ENCODE results near the gene SEPTIN1.
A peak's percentile ranks its signal among the peaks of the same experiment; 100 is the strongest.
"Not testable (repeated sequence)": the region's sequence is repeated elsewhere in the genome, so short reads cannot be mapped to it uniquely, and the experiment has no call there.

The SEPTIN1 gene

DNA sequence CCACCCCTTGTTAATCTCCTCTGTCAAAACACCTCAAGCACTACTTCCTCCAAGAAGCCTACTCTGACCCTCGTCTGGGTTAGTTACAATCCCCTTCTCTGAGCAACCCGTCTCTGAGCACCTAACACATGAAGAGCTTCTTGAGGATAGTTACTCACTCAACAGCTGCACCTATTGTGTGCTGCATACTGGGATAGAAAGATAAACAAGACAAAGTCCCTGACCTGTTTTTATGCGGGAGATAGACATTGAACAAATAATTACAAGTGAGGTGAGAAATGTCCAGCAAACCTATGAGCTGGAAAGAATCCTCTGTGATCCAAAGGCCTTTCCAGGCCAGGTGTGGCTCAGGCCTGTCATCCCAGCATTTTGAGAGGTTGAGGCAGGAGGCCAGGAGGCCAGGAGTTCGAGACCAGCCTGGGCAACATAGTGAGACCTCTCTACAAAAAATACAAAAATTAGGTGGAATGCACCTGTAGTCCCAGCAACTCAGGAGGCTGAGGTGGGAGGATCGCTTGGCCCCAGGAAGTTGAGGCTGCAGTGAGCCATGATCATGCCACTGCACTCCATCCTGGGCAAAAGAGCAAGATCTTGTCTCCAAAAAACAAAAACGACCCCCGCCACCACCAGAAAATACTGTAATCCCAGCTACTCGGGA, 19.5 kb upstream of the SEPTIN1 start:
- DNase-seq: no peak

DNA sequence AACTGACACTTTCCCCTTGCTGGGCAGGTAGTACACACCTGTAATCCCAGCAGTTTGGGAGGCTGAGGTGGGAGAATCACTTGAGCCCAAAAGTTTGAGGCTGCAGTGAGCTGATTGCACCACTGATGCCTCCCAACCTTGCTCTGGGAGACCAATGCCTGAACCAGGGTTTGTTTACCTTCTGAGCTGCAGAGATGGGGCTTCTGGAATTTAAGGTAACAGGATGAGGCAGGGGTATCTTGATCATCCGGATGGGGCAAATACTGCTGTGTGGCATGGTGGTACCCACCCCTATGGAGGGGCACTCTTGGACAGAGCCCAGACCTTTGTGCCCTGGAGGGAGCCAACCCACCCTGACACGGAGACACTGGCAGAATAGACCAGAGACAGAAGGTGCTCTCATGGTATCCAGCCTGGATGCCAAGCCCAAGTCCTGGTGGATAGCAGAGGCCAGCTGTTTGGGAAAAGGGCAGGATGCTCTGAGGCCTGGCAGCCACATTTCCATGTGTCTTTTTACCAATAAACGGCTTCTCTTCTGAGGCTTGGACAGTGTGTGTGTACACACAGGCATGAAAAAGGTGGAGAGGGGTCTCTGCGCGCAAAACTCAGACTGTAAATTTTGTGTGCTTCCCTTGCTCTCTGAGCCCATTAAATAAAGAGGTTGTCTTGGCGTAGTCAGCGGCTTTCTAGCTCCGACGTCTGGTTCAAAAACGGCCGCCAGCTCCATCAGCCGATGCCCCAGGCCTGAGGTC, 17.2 kb upstream of the SEPTIN1 start:
- no peak for DNase-seq

DNA sequence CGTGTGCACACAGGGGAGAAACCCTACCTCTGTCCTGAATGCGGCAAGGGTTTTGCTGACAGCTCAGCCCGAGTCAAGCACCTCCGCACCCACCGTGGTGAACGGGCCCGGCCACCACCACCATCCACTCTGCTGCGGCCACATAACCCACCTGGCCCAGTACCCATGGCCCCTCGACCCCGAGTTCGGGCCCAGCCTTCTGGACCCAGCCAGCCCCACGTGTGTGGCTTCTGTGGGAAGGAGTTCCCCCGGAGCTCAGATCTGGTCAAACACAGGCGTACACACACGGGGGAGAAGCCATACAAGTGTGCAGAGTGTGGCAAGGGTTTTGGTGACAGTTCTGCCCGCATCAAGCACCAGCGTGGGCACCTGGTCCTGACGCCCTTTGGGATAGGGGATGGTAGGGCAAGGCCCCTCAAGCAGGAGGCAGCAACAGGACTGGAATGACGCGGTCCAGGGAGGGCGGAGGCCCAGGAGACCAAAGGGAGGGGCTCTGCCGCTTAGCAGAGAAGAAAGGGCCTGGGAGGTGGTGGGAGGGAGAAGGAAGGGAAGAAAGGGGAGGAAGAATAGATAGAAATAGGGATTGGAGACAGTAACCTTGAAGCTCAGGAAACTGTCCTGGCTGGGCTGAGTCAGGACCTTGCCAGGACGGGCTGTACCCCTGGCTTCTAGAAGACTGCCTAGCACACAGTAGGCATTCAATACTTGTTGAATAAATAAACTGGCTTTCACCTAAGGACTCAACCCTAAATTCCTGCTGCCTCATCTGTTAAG, 16.5 kb upstream of the SEPTIN1 start:
- DNase-seq: no peak

DNA sequence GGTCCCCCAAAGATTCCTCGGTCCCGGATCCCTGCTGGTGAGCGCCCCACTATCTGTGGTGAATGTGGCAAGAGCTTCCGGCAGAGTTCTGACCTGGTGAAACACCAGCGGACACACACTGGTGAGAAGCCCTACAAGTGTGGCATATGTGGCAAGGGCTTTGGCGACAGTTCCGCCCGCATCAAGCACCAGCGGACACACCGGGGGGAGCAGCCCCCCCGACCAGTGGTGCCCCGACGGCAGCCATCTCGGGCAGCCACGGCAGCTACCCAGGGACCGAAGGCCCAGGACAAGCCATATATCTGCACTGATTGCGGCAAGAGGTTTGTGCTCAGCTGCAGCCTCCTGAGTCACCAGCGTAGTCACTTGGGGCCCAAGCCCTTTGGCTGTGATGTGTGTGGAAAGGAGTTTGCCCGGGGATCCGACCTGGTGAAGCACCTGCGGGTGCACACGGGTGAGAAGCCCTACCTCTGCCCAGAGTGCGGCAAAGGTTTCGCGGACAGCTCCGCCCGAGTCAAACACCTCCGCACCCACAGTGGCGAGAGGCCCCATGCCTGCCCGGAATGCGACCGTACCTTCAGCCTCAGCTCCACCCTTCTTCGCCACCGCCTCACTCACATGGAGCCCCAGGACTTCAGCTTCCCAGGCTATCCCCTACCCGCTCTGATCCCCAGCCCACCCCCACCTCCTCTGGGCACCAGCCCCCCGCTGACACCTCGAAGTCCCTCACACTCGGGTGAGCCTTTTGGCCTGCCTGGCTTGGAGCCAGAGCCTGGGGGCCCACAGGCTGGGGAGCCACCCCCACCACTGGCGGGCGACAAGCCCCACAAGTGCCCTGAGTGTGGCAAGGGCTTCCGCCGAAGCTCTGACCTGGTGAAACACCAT, 15.7 kb upstream of the SEPTIN1 start:
- no peak for DNase-seq

DNA sequence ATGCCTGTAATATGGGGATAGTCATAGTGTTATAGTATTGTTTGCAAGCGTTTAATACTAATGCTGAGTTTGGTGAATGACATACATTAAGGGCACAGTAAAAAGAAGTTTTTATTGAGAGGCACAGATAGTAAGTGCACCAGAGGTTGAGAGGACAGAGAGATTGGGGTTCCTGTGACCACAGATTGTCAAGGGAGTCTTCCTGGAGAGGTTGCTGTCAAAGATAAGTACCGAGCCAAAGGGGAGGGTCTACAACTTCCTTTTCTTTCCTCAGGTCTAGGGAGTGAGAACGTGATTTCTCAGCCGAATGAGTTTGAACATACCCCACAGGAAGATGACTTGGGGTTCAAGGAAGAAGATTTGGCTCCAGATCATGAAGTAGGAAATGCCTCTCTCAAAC, 14.7 kb upstream of the SEPTIN1 start:
- no peak for DNase-seq

DNA sequence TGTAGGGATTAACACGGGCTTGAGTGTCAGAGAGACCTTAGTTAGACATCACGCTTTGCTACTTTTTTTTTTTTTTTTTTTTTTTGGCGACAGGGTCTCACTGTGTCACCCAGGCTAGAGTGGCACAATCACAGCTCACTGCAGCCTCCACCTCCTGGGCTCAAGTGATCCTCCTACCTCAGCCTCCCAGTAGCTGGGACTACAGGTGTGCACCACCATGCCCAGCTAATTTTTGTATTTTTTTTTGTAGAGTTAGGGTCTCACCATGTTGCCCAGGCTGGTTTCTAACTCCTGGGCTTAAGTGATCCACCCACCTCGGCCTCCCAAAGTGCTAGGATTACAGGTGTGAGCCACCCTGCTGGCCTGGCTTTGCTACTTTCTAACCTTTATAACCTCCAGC, 14.3 kb upstream of the SEPTIN1 start:
- not testable (repeated sequence) for DNase-seq

DNA sequence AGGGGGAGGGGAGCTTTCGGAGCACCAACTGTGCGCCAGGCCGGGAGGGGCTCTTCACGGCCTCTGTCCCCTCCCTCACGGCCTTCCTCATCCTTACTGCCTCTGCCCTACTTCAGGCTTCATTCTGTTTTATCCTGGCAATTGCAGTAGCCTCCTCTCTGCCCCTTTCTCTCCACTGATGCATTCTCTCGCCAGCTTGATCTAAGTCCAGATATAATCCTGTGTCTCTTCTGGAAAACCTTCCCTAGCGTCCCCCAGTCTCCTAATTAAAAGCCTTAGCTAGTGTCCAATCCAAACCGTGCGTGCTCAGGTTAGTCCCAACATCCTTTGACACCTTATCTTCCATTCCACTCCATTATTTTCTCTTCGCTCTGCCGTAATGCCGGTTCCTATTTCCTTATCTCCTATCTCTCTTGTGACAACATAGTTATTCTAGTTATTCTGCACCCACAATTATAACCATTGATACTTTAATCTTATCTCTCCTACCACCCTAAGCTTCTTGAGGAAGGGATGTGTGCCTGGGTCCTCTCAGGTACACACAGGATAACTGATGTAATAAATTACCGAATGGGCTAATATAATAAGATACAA, 13.7 kb upstream of the SEPTIN1 start:
- peak; percentile 39 for DNase-seq

DNA sequence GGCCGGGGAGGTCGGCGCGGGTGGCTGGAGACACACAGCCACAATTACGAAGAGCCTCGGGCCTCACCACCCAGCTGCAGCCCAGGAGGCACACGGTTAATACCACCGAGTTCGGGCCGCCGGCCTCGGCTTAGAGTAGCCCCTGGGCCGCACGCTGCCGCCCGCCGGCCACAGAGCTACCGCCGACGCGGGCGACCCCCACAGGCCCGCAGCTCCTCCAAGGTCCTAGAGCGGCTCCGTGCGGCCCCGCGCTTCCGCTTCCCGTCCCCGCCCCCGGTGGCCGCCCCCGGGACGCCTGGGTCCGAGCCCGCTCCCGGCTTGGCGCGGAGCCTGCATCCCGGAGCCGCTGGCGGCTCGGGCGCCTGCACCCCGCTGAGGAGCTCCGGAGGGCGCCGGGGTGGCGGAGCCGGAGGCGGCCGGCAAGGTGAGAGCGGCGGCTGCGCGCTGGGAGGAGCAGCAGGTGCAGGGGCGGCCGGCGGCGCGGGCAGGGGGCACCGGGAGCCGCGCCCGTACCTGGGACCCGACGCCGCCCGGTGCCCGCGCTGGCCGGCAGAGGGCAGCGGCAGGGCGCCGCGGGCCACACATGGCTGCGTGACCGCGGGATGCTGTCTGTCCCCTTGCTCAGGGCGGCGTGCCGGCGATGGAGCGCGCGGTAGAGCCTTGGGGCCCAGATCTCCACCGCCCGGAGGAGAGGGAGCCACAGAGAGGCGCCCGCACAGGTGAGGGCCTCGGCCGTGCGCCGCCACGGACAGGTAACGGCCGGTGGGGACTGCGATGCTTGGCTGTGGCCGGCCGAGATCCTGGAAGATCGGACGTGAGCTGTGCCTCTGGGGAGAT, 13.0 kb upstream of the SEPTIN1 start, which contains the start of gene ZNF48:
ZNF48 (plus strand) TSS at position 266 of the 837 bp plus-strand sequence; CDS start at position 641, 375 bp downstream.
- peak; percentile 90 for DNase-seq

DNA sequence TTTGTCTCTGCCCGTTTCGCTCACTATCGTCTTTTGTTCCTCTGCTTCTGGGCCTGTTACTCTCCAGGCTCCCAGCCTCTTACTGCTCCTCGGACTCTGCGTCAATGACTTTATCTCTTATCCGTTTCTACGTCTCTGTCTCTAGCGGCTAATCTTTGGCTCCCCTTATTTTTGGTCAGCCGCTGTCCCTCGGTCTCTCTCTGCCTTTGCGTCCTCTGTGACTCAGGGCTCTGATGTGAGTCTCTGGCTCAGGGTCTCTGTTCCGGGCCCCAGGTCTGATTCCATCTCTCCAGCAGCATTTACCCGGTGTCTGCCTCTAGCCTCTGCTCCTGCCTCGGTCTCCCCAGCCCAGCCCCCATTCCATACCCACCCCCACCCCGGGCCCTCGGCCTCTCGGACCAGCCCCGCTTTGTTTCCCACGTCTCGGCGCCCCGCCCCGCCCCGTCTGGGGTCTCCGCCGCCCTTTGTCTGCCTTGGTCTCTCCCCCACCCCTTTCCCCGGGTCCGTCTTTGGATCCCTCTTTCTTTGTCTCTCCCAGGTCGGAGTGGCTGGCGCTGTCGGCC, 12.3 kb upstream of the SEPTIN1 start:
- peak; percentile 50 for DNase-seq

DNA sequence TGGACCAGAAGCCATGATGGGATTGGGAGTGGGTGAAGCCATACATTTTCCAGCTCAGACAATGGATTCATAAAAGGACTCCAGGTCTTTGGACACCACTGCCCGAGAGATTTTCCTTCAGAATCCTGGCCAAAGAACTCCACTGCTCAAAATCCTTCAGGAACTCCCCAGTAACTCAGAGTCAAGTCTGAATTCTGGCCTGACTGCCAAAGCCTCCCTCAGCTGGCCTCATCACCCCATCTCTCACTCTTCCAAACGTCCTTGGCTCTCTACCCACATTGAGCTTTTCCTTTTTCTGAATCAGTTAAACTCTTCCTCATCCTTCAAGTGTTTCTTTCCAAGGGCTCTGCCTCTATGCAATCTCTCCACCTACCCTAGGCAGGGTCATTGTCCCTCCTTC, 1.2 kb upstream of the SEPTIN1 start:
- no peak for DNase-seq

DNA sequence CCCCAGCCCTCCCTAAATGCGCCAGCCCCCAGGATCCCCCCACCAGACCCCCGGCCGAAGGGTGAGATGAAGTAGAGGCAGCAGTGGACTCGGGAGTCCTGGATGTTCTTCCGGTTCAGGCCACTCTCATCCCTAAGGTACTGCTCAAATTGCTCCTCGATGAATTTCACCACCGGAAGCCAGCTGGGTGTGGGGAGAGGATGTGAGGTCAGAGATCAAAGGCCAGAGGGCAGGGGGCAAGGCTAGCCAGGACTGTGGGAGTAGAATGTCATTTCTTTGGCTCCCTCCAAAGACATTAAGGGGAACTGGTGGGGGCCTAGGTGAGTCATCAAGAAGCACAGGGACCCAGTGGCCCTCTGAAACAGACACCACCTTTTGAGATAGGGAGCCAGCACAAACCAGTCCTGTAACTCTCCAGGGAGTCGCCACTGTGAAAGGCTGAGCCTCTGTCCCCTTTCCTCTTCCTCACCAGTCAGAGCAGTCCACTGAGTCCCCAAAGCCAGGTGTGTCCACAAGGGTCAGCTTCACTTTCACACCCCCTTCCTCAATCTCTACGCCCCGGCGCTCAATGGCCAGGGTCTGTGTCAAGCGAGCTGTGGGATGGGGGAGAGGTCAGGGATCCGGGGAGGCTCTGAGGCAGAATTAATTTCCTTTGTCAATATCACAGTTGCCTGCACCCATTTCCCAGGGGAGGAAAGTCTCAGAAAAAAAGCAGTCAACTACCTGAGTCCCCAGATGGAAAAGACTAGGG, 895 bp downstream of the SEPTIN1 start:
- DNase-seq: no peak

DNA sequence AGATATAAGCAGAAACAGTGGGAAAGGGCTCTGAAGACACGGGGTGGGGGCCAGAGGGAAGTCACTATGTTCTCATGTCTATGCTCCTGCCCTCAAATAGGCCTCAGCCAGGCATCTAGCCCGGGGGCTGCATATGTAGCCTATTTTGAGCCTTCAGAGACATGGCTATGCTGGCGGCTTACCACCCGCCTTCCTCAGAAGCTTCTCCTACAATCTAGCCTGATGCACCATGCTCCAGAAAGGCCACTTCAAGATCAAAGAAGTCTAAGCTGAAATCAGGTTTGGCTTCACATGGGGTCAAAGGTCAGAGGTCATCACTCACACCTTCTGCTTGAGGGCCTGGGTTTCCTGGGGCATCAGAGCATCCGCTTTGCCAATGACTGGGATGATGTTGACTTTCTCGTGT, 1.6 kb downstream of the SEPTIN1 start:
- DNase-seq: no peak

DNA sequence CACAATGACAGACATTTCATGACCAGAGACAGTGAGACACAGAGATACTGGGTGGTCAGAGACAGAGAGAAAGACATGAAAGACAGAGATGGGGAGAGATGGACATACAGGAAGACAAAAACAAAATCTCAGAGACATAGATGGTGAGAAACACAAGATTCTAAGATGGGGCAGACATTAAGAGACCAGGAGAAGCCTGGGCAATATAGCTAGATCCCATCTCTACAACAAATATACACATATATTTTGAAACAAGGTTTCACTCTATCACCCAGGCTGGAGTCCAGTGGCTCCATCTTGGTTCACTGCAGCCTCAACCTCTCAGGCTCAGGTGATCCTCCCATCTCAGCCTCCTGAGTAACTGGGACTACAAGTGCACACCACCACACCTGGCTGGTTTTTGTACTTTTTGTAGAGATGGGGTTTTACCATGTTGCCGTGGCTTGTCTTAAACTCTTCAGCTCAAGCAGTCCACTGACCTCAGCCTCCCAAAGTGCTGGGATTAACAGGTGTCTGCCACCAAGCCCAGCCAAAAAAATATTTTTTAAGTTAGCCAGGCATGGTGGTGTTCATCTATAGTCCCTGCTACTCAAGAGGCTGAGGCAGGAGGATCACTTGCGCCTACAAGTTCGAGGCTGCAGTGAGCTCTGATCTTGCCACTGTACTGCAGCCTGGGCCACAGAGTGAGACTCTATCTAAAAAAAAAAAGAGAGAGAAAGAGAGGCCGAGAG, 2.1 kb downstream of the SEPTIN1 start:
- DNase-seq: no peak

DNA sequence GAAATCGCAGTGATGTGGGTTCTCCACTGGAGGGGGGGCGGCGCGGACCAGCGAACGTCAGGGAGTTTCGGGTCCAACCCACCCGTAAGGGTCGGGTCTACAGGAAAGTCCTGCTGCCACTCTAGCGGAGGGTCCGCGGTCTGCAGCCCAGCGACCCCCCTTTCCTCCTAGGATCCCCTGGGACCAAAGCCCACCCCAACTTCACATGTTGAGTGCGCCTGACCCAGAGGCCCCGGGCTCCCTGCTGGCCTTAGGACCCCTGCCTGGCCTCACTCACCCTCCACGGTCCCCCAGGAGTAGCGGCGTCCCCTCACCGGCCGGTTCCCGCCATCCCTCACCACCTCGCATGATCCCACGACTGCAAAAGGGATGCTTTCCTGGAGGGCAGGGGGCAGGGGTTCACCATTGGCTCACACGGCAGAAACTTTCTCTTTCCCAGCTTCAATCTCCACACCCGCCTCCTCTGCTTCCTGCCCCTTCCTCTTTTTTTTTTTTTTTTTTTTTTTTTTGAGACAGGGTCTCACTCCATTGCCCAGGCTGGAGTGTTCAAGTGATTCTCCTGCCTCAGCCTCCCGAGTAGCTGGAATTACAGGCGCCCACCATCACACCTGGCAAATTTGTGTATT, 3.1 kb downstream of the SEPTIN1 start:
- DNase-seq: no peak

DNA sequence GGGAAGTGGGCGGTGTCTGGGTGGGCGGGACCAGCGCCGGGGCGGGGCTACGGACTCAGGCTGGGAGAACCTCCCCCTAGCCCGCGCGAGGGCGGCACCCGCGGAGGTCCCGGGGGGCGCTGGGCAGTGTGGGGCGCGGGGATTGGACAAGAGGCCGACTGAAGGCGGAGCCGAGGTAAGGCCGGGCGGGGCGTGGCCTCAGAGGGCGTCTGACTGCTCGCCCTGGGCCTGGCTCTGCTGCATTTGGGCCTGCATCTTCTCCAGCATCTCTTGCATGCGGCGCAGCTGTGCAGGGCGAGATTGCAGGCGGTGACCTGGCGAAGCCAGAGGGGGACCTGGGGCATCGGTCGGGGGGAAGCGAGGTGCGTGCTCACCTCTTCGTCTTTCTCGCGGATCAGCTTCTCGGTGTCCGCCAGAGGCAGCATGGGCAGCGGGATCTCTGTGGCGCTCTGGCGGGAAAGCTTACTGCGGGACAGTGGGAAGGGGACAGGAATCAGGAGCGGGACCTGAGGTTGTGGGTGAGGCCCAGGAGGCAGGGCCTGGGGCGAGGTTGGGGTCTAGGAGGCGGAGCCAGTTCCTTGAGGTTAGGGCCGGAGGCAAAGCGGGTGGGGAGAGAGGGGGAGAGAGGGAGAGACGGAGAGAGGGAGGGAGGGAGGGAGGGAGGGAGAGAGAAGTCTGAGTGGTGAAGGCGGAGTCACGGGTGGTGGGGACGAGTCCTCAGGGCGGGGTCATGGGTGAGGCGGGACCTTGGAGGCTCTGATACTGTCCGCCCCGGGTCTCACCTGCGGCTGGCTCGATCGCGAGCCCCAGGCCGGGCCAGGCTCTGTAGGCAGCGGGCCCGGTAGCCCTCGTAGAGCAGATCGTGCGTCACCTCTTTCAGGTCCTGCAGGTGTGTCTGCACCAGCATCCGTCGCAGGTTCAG, 3.9 kb downstream of the SEPTIN1 start:
- peak; percentile 97 for DNase-seq

DNA sequence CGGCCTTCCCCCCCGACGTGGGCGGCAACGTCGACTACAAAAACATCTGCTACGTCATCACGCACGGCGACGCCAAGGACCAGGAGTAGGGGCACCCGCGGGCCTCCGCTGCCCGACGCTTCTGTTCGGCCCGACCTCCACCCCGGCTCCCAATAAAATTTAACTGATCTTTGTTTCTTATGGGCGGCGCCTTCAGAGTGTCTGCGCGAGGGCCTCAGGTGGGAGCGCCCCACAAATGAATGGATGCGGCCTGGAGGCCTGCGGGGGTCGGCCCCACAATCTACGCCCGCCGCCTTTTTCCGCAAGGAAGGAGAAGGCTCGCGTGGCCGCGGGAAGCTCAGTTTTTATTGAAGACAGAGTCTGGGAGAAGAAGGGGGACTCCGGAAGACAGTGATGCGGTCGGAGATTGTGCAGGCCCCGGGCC, 4.5 kb downstream of the SEPTIN1 start:
- DNase-seq: peak; percentile 89

DNA sequence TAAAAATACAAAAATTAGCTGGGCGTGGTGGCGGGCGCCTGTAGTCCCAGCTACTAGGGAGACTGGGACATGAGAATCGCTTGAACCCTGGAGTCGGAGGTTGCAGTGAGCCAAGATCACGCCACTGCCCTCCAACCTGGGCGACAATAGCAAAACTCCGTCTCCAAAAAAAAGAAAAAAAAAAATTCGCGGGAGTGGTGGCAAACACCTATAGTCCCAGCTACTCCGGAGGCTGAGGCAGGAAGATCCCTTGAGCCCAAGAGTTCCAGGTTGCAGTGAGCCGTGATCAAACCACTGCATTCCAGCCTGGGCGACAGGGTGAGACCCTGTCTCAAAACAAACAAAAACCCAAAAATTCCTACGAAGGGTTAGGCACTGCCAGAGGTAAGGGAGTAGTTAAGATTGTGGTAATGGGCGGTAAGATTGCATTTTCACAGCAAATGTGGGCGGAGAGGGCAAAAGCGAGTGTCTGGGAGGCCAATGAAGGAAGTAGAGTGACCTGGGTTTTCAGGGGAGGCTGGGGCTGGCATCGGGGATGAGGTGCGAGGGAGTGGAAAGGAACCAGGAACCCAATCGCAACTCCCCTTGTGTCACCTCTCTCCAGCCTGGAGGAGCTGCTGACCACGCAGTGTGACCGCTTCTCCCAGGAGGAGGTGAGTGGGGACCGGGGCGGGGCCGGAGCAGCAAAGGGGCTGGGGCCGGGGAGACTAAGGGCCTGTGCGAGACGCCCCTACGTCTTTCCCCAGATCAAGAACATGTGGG, 5.1 kb downstream of the SEPTIN1 start:
- DNase-seq: no peak

Data from fibroblast of skin of back (primary cell).